Central memory CD8-positive, alpha-beta T cell (primary cell): ENCODE data around the gene PSME4.

Experiments used
- ATAC-seq: fragments of 150-1000 bp; cut with Tn5 transposase; replicated peaks from 2 replicates; pipeline ENCODE4 v1.10.0; 2022; ENCODE audit warnings: mild to moderate bottlenecking, moderate FRiP score, moderate number of reproducible peaks; ENCODE audit not compliant: poor library complexity, severe bottlenecking; ENCODE audit errors: extremely low read depth
- DNase-seq, 2 donors: peaks; one replicate each; pipeline ENCODE4 v3.0.0; 2021; ENCODE audit warnings: low spot score in 2 of 2
- H3K27ac Mint-ChIP-seq: one replicate; pipeline ENCODE4 v1.8.0; 2022; ENCODE audit warnings: low read depth, mild to moderate bottlenecking, moderate library complexity, mixed read lengths
- H3K27me3 Mint-ChIP-seq: one replicate; pipeline ENCODE4 v1.8.0; 2022; ENCODE audit warnings: mixed read lengths
- H3K36me3 Mint-ChIP-seq: one replicate; pipeline ENCODE4 v1.8.0; 2022; ENCODE audit warnings: mild to moderate bottlenecking, moderate library complexity, mixed read lengths; ENCODE audit not compliant: insufficient read depth
- H3K4me1 Mint-ChIP-seq: one replicate; pipeline ENCODE4 v1.8.0; 2022; ENCODE audit warnings: mixed read lengths
- H3K4me3 Mint-ChIP-seq: one replicate; pipeline ENCODE4 v1.8.0; 2022; ENCODE audit warnings: mild to moderate bottlenecking, moderate library complexity, mixed read lengths
- H3K9me3 Mint-ChIP-seq: one replicate; pipeline ENCODE4 v1.8.0; 2022; ENCODE audit warnings: mixed read lengths

PSME4 gene

DNA sequence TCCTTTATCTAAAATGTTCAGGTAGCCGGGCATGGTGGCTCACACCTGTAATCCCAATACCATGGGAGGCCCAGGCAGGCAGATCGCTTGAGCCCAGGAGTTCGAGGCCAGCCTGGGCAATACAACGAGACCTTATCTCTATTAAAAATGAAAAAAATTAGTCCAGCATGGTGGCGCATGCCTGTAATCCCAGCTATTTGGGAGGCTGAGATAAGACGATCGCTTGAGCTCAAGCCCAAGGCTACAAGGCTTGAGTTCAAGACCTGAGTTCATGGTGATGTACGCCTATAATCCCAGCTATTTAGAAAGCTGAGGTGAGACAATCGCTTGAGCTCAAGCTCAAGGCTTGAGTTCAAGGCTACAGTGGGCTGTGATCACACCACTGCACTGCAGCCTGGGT lies 65.4 kb downstream of the PSME4 start:
- Mint-ChIP-seq H3K4me3 (no peak overlapping the region), H3K9me3 (no peaks in the 10 kb centered on the region), H3K36me3 (peaks cover 59% of the 10 kb centered on the region), H3K27me3 (no peaks in the 10 kb centered on the region), H3K4me1 (peaks cover 10% of the 10 kb centered on the region), H3K27ac (no peak overlapping the region)
- no peak for ATAC-seq
- no peak for DNase-seq

GRCh38 chr2:53903011-53903410 lies 67.8 kb downstream of the PSME4 start:
- Mint-ChIP-seq H3K4me1 (peaks cover 10% of the 10 kb centered on the region), H3K27me3 (no peaks in the 10 kb centered on the region), H3K9me3 (no peaks in the 10 kb centered on the region), H3K36me3 (peaks cover 59% of the 10 kb centered on the region), H3K4me3 (no peak overlapping the region), H3K27ac (peak overlapping the region; percentile 63)
- ATAC-seq, result no peak
- no peak for DNase-seq

DNA sequence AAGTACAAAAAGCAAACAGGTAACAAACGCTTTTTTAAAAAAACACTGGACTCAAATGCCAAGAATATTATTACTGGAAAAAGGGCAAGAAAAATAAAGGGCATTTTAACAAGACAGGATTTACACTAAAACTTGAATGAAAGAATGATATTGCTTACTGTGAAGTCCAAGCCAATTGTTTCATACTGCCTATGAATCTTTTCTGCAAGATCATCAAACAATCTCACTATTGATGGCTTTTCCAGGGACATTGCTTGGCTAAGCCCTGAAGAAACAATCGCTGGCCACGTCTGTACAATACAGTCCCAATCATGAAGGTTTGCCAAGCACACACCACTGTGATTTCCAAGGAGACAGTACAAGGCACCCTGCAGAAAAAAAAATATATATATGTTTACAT lies 69.6 kb downstream of the PSME4 start:
- ATAC-seq (no peak), DNase-seq (no peak)
- Mint-ChIP-seq H3K4me1 (no peaks in the 10 kb centered on the region), H3K36me3 (peaks cover 55% of the 10 kb centered on the region), H3K27ac (no peak overlapping the region), H3K27me3 (no peaks in the 10 kb centered on the region), H3K9me3 (no peaks in the 10 kb centered on the region), H3K4me3 (no peak overlapping the region)

- ATAC-seq (no peak), DNase-seq (no peak)
- no peaks in the 10 kb centered on the region for H3K9me3 Mint-ChIP-seq
- no peaks in the 10 kb centered on the region for H3K27me3 Mint-ChIP-seq
- no peaks in the 10 kb centered on the region for H3K4me1 Mint-ChIP-seq
- H3K4me3 Mint-ChIP-seq, result no peak overlapping the region
- H3K36me3 Mint-ChIP-seq, result peaks cover 50% of the 10 kb centered on the region
- H3K27ac Mint-ChIP-seq, result peak overlapping the region; percentile 82
Measured at GRCh38 chr2:53896864-53897263, 73.9 kb downstream of the PSME4 start.

- no peaks in the 10 kb centered on the region for H3K27me3 Mint-ChIP-seq
- no peaks in the 10 kb centered on the region for H3K9me3 Mint-ChIP-seq
- H3K27ac Mint-ChIP-seq, result no peak overlapping the region
- no peak overlapping the region for H3K4me3 Mint-ChIP-seq
- H3K4me1 Mint-ChIP-seq, result no peaks in the 10 kb centered on the region
- peaks cover 73% of the 10 kb centered on the region for H3K36me3 Mint-ChIP-seq
- DNase-seq (no peak), ATAC-seq (no peak)
Measured at GRCh38 chr2:53886406-53887280, 84.2 kb downstream of the PSME4 start.

DNA sequence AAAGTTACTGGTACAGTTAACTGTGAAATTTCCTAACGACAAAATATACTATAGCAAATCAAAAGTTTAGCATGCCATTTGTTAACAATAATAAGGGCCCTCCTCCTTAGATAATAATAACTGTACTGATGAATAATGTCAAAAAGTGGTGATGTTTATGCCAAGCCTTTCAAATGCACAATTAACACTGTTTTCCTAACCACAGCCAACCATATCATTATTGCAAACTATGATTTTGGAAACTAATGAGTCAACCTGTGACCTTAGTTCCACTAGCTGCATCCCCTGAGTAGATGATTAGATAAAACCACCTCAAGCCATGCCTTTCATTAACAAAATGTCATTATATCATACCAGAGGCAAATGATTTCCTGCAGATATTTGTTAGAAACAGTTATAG lies 85.9 kb downstream of the PSME4 start:
- no peak for ATAC-seq

GRCh38 chr2:53881986-53882385 lies 88.8 kb downstream of the PSME4 start:
- DNase-seq (no peak), ATAC-seq (no peak)
- Mint-ChIP-seq H3K36me3 (peaks cover 72% of the 10 kb centered on the region), H3K27ac (no peak overlapping the region), H3K27me3 (no peaks in the 10 kb centered on the region), H3K4me3 (no peak overlapping the region), H3K4me1 (no peaks in the 10 kb centered on the region), H3K9me3 (no peaks in the 10 kb centered on the region)

More for the DNA sequence above, 85.9 kb downstream of the PSME4 start:
- Mint-ChIP-seq H3K4me3 (no peak overlapping the region), H3K27ac (no peak overlapping the region), H3K36me3 (peaks cover 70% of the 10 kb centered on the region), H3K4me1 (no peaks in the 10 kb centered on the region), H3K9me3 (no peaks in the 10 kb centered on the region), H3K27me3 (no peaks in the 10 kb centered on the region)
- DNase-seq, result no peak

DNA sequence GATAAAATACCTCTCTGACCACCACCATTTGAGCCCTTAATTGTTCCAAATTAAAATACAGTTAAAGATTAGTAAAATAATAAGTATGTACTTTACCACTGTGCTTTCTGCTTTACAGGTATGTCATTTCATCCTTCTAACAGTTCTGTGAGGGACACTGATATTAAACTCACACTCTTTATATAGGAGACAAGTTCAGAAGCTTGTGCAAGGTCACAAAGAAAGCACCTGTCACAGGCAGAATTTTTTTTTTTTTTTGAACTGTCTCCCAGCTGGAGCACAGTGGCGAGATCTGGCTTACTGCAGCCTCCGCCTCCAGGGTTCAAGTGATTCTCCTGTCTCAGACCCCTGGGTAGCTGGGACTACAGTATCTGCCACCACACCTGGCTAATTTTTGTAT lies 89.4 kb downstream of the PSME4 start:
- Mint-ChIP-seq H3K4me3 (no peak overlapping the region), H3K27ac (no peak overlapping the region), H3K36me3 (peaks cover 69% of the 10 kb centered on the region), H3K9me3 (no peaks in the 10 kb centered on the region), H3K4me1 (no peaks in the 10 kb centered on the region), H3K27me3 (no peaks in the 10 kb centered on the region)
- ATAC-seq, result no peak
- DNase-seq, result no peak

DNA sequence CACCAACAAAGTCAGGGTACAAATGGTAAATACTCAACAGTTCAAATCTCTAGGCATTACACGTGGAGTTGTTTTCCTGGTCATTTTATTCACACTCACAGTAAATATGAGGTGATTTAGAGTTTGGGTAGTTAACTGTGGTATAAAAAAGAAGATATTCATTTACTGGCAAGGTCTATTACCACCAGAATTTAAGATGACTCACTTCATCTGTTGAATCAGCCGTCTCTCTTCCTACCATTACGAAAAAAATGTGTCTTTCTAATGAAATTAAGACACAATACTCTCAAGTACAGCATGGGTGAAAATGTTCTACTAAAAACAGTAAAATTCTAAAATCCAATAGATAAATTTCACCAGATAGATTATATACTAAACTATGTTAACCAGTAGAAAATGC lies 90.0 kb downstream of the PSME4 start:
- Mint-ChIP-seq H3K4me1 (no peaks in the 10 kb centered on the region), H3K36me3 (peaks cover 69% of the 10 kb centered on the region), H3K27me3 (no peaks in the 10 kb centered on the region), H3K27ac (no peak overlapping the region), H3K4me3 (no peak overlapping the region), H3K9me3 (no peaks in the 10 kb centered on the region)
- no peak for ATAC-seq
- DNase-seq, result no peak

DNA sequence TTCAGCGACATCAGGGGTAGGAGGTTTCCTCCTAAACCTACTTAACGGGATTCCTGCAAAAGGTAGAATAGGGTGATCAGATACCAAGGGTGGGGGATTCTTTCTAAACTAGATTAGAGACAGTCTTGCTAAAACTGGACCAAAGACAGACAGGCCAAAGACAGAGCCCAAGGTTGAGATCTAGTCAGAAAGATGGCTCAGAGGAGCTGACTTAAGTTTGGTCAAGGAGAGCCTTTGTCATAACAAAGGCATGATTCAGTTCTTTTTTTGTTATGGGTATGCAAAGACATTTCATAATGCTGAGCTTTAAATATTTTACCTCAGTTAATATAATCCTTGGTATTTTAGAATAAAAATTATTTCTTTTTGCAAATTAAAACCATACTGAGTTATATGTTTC lies 93.2 kb downstream of the PSME4 start:
- peaks cover 65% of the 10 kb centered on the region for H3K36me3 Mint-ChIP-seq
- no peaks in the 10 kb centered on the region for H3K27me3 Mint-ChIP-seq
- no peak overlapping the region for H3K27ac Mint-ChIP-seq
- ATAC-seq (no peak), DNase-seq (no peak)
- H3K4me1 Mint-ChIP-seq, result no peaks in the 10 kb centered on the region
- no peak overlapping the region for H3K4me3 Mint-ChIP-seq
- H3K9me3 Mint-ChIP-seq, result no peaks in the 10 kb centered on the region

- Mint-ChIP-seq H3K4me1 (no peaks in the 10 kb centered on the region), H3K36me3 (peaks cover 61% of the 10 kb centered on the region), H3K27me3 (no peaks in the 10 kb centered on the region), H3K9me3 (no peaks in the 10 kb centered on the region), H3K4me3 (no peak overlapping the region), H3K27ac (no peak overlapping the region)
- no peak for DNase-seq
- ATAC-seq, result no peak
Measured at GRCh38 chr2:53877112-53877511, 93.7 kb downstream of the PSME4 start.

- ATAC-seq, result no peak
- Mint-ChIP-seq H3K4me3 (no peak overlapping the region), H3K4me1 (no peaks in the 10 kb centered on the region), H3K9me3 (no peaks in the 10 kb centered on the region), H3K27me3 (no peaks in the 10 kb centered on the region), H3K36me3 (peaks cover 53% of the 10 kb centered on the region), H3K27ac (no peak overlapping the region)
- DNase-seq, result no peak
Measured at GRCh38 chr2:53874401-53874950, 96.3 kb downstream of the PSME4 start.

- Mint-ChIP-seq H3K4me3 (no peak overlapping the region), H3K4me1 (no peaks in the 10 kb centered on the region), H3K9me3 (no peaks in the 10 kb centered on the region), H3K27ac (no peak overlapping the region), H3K36me3 (peaks cover 55% of the 10 kb centered on the region), H3K27me3 (no peaks in the 10 kb centered on the region)
- DNase-seq, result no peak
- no peak for ATAC-seq
Measured at GRCh38 chr2:53867773-53868172, 103.0 kb downstream of the PSME4 start.
